ENCODE measurements around the gene BANP. TPM values are rescaled to one million over a fixed set of nuclear protein-coding genes. Genes with fewer than 3 reads are reported as not detected.

BANP gene
- total RNA-seq, 1 experiment from 2014 or later = 34.5 TPM

DNA sequence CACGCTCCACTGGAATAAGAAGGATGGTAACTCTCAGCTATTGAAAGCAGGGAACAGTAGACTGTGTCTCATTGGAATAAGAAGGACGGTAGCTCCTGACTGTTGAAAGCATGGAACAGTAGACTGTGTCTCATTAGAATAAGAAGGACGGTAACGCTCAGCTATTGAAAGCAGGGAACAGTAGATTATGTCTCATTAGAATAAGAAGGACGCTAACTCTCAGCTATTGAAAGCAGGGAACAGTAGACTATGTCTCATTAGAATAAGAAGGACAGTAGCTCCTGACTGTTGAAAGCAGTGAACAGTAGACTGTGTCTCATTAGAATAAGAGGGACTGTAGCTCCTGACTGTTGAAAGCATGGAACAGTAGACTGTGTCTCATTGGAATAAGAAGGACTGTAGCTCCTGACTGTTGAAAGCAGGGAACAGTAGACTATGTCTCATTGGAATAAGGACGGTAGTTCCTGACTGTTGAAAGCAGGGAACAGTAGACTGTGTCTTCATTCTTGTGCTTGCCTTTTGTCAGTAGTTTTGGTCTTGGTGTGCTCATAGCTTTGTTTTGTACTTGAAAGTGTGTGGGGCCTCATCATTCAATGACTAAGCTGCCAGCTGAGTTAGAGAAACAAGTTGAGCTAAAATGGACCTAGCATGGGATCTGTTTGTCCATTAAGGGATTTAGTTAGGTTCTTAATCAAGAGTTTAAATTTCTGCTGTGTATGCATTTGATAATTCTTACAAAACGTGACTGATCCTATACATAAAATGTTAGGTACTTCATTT, 58.5 kb downstream of the BANP start:
- ATAC-seq (peak; percentile 94), DNase-seq (ENCODE audit: low spot score) (no peak)
- Mint-ChIP-seq H3K27ac (peak overlapping the region; percentile 93), H3K36me3 (peaks cover 79% of the 10 kb centered on the region), H3K9me3 (peaks cover 38% of the 10 kb centered on the region), H3K4me1 (peaks cover 33% of the 10 kb centered on the region), H3K27me3 (ENCODE audit: low read depth) (no peaks in the 10 kb centered on the region), H3K4me3 (no peak overlapping the region)
- ChIA-PET POLR2A (interaction anchor here (0.5 kb wide), 1 partner anchor 225 kb away, joined by 3 read pairs; no protein-coding TSS in a partner anchor), CTCF (interaction anchor here (0.9 to 1.8 kb wide), 7 partner anchors 13 to 231 kb away, joined by 3 to 12 read pairs (median 4); partner anchors contain the start of gene BANP)
- TF ChIP-seq SMAD4 (CRISPR knock-in tag; IDR thresholded peaks at IDR 0.05) (peak; percentile 70; the same call in 1 of the 2 replicates), ETV6 (CRISPR knock-in tag; IDR thresholded peaks at IDR 0.05) (peak; percentile 40; the same call in 1 of the 2 replicates), RORB (CRISPR knock-in tag; IDR thresholded peaks at IDR 0.05) (no peak)

DNA sequence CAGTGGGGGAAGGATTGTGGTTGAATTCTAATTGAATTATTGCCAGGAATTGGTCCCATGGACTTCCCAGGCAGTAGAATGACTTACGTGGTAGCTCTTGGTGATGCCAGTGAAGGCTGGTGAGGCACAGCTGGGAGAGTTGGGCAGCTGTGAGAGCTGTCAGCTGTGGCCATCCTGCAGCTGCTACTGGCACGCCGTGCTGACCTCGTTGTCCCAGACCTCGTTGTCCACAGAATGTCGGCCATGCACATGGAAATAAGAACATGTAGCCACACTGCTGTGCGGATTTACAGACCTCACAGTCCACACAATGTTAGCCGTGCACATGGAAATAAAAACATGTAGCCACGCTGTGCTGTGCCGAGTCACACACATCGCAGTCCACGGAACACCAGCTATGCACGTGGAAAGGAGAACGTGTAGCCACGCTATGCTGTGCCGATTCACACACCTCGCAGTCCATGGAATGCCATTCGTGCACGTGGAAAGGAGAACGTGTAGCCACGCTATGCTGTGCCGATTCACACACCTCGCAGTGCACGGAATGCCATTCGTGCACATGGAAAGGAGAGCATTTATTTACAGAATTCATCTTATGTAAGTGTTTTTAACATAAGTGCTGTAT, 59.2 kb downstream of the BANP start:
- Mint-ChIP-seq H3K4me3 (no peak overlapping the region), H3K4me1 (peaks cover 29% of the 10 kb centered on the region), H3K9me3 (peaks cover 38% of the 10 kb centered on the region), H3K27me3 (ENCODE audit: low read depth) (no peaks in the 10 kb centered on the region), H3K27ac (peak overlapping the region; percentile 93), H3K36me3 (peaks cover 72% of the 10 kb centered on the region)
- ChIA-PET CTCF (interaction anchor here (0.7 to 1.8 kb wide), 5 partner anchors 13 to 549 kb away, joined by 3 to 12 read pairs (median 3); no protein-coding TSS in a partner anchor), POLR2A (interaction anchor here (0.5 kb wide), 1 partner anchor 224 kb away, joined by 3 read pairs; no protein-coding TSS in a partner anchor)
- TF ChIP-seq JUN (CRISPR knock-in tag; IDR thresholded peaks at IDR 0.05) (no peak), CBFB (CRISPR knock-in tag; IDR thresholded peaks at IDR 0.05; ENCODE audit: low read depth) (no peak), GABPB1 (CRISPR knock-in tag; IDR thresholded peaks at IDR 0.05) (no peak)
- ATAC-seq (no peak), DNase-seq (ENCODE audit: low spot score) (no peak)

DNA sequence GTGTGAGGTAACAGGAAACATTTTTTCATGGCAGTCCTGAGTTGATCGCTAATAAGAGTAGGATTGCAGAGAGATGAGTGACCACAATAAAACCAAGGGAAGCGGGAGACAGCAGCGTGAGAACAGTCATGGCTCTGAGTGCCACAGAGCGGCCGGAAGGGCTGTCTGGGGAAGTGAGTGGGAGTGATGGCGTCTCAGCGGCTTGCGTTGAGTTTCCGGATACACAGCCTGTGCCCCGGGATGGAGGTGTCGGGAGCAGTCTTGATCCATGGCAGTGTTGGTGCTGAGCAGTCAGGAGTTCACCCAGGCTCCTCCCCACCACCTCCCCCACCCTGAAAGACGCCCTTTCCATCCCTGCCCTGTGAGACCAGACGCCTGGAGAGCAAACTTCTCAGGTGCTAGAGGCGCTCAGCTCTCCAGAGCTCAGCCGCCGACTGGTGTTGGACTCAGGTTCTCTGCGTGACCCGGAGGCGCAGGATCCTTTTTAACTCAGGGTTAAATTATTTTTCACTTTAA, 59.8 kb downstream of the BANP start:
- Mint-ChIP-seq H3K27ac (peak overlapping the region; percentile 69), H3K36me3 (peaks cover 66% of the 10 kb centered on the region), H3K27me3 (ENCODE audit: low read depth) (no peaks in the 10 kb centered on the region), H3K4me1 (peaks cover 29% of the 10 kb centered on the region), H3K4me3 (no peak overlapping the region), H3K9me3 (peaks cover 38% of the 10 kb centered on the region)
- POLR2A ChIA-PET = no interaction called here
- ATAC-seq (no peak), DNase-seq (ENCODE audit: low spot score) (no peak)
- TF ChIP-seq, protein P1, sequence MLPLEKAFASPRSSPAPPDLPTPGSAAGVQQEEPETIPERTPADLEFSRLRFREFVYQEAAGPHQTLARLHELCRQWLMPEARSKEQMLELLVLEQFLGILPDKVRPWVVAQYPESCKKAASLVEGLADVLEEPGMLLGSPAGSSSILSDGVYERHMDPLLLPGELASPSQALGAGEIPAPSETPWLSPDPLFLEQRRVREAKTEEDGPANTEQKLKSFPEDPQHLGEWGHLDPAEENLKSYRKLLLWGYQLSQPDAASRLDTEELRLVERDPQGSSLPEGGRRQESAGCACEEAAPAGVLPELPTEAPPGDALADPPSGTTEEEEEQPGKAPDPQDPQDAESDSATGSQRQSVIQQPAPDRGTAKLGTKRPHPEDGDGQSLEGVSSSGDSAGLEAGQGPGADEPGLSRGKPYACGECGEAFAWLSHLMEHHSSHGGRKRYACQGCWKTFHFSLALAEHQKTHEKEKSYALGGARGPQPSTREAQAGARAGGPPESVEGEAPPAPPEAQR (CRISPR knock-in tag; IDR thresholded peaks at IDR 0.05) = no peak
- TF ChIP-seq ZNF671 (CRISPR knock-in tag; IDR thresholded peaks at IDR 0.05) (no peak), SP1 (CRISPR knock-in tag; conservative IDR thresholded peaks at IDR 0.05) (no peak), ERG (CRISPR knock-in tag; IDR thresholded peaks at IDR 0.05) (no peak)
- CTCF ChIA-PET = interaction anchor here (0.7 kb wide), 1 partner anchor 548 kb away, joined by 3 read pairs; no protein-coding TSS in a partner anchor

GRCh38 chr16:88012360-88012759, 61.1 kb downstream of the BANP start:
- H3K9me3 Mint-ChIP-seq = peaks cover 35% of the 10 kb centered on the region
- H3K27me3 Mint-ChIP-seq (ENCODE audit: low read depth) = no peaks in the 10 kb centered on the region
- ChIA-PET CTCF (no interaction called here), POLR2A (no interaction called here)
- H3K4me3 Mint-ChIP-seq = no peak overlapping the region
- ATAC-seq (no peak), DNase-seq (ENCODE audit: low spot score) (no peak)
- peaks cover 62% of the 10 kb centered on the region for H3K36me3 Mint-ChIP-seq
- peak overlapping the region; percentile 70; the same call in 1 of the 2 replicates for H3K27ac Mint-ChIP-seq
- peaks cover 29% of the 10 kb centered on the region for H3K4me1 Mint-ChIP-seq
- no peak for TF ChIP-seq CTCF (IDR thresholded peaks at IDR 0.05)
- TF ChIP-seq ZNF263 (CRISPR knock-in tag; IDR thresholded peaks at IDR 0.05; ENCODE audit: low read depth) = no peak
- no peak for TF ChIP-seq CDX4 (CRISPR knock-in tag; IDR thresholded peaks at IDR 0.05; ENCODE audit: borderline replicate concordance)
- TF ChIP-seq TCF7 (CRISPR knock-in tag; IDR thresholded peaks at IDR 0.05; ENCODE audit: low read depth) = no peak
- no peak for TF ChIP-seq MLX (CRISPR knock-in tag; IDR thresholded peaks at IDR 0.05)
- no peak for TF ChIP-seq GTF2I (CRISPR knock-in tag; conservative IDR thresholded peaks at IDR 0.05)
- TF ChIP-seq ATF1 (CRISPR knock-in tag; IDR thresholded peaks at IDR 0.05) = no peak
- no peak for TF ChIP-seq NR1H2 (CRISPR knock-in tag; IDR thresholded peaks at IDR 0.05)
- no peak for TF ChIP-seq JUN (CRISPR knock-in tag; IDR thresholded peaks at IDR 0.05)
- no peak for TF ChIP-seq CREB1 (CRISPR knock-in tag; IDR thresholded peaks at IDR 0.05)
- TF ChIP-seq NFYB (CRISPR knock-in tag; conservative IDR thresholded peaks at IDR 0.05; ENCODE audit: low read depth) = no peak
- no peak for TF ChIP-seq RELA (CRISPR knock-in tag; IDR thresholded peaks at IDR 0.05; ENCODE audit: borderline replicate concordance)
- TF ChIP-seq, protein P2, sequence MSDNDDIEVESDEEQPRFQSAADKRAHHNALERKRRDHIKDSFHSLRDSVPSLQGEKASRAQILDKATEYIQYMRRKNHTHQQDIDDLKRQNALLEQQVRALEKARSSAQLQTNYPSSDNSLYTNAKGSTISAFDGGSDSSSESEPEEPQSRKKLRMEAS (CRISPR knock-in tag; IDR thresholded peaks at IDR 0.05) = no peak

Measured in WTC11 (cell line).